HG03354 (cell line): Measurements from ENCODE around the gene TIPIN.
"Not testable (repeated sequence)": the region's sequence is repeated elsewhere in the genome, so short reads cannot be mapped to it uniquely, and the experiment has no call there.

Experiments
- ATAC-seq: cut with Tn5 transposase; IDR thresholded peaks from one replicate; pipeline ENCODE4 v1.9.1; 2021; ENCODE audit warnings: mild to moderate bottlenecking; ENCODE audit not compliant: unreplicated experiment, poor library complexity, severe bottlenecking

Gene TIPIN

DNA sequence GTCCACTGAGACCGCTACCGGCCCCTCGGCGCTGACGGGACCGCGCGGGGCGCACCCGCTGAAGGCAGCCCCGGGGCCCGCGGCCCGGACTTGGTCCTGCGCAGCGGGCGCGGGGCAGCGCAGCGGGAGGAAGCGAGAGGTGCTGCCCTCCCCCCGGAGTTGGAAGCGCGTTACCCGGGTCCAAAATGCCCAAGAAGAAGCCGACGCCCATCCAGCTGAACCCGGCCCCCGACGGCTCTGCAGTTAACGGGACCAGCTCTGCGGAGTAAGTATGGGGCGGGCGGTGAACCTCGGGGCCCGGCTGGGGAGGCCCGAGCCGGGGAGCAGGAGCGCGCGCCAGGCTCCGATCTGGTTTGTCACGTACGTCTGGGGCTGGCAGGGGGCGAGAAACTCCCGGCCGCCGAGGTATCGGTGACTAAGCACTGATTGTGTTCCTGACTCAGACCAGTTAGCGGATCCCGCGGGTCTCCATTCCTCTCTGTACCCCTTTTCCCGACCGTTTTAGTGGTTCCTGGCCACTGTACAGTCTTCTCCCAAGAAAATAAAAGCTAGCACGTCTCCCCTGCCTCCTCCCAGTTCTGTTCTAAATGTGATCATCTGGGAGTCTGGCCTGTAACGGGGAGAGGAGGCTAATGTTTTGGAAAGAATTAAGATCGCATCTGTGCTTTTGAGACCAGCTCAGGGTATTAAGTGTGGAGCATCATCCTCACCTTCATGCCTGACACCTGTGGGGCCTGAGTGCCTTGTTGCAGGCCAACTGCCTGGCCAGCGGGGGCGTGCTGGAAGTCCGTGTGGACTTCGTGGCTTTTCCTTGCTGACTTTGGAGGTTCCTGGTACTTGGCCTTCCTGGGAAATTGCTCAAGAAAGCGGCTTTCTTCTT lies 30.9 kb upstream of the TIPIN start:
- peak; percentile 22 for ATAC-seq

DNA sequence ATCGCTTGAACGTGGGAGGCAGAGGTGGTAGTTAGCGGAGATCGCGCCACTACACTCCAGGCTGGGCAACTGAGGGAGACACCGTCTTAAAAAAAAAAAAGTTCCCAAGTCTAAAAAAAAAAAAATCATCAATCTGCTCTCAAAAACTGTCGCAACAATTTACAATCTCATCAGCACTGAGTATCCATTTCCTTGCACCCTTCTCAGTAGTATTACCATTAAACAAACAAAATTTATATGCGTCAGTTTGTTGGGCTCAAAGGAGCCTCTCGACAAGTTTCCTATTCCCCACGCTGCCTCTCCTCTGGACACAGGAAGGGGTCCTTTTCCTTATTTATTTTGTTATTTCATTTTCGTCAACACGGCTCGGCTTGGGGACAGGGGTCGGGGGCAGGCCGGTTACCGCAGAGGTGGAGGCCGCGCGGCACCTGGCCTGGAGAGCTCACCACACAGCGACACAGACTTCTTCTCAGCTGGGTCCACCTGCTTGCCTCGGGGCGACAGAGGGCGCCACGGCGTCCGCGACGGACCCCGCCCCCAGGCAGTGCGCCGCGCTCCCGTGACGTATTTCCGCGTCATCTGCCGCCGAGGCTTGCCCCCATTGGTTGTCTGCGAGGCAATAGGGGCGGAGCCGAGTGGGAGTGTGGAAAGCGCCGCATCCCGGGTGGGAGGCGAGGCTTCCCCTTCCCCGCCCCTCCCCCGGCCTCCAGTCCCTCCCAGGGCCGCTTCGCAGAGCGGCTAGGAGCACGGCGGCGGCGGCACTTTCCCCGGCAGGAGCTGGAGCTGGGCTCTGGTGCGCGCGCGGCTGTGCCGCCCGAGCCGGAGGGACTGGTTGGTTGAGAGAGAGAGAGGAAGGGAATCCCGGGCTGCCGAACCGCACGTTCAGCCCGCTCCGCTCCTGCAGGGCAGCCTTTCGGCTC lies 30.0 kb upstream of the TIPIN start, which contains the start of gene MAP2K1:
MAP2K1 (plus strand) TSS at position 709 of the 920 bp plus-strand sequence. CDS start 436 bp downstream, outside the sequence.
- ATAC-seq, result peak; percentile 78

DNA sequence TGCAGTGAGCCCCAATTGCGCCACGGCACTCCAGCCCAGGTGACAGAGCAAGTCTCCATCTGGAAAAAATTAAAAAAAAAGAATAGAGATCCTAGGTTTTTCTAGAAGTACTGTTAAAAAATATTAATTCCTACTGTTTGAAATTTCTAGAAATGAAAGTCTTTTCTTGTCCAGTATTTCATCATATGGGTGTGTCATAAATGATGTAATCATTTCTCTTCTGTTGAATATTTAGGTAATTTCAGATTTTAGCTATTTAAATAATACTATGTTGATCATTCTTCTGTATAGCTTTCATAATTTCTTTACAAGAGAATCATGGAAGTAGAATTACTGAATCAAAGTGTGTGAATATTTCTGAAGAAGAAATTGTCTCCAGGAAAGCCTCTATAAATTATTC lies 24.9 kb upstream of the TIPIN start:
- ATAC-seq, result not testable (repeated sequence)

- ATAC-seq, result no peak
These were observed 22.4 kb upstream of the TIPIN start for GRCh38 chr15:66378814-66379430.

DNA sequence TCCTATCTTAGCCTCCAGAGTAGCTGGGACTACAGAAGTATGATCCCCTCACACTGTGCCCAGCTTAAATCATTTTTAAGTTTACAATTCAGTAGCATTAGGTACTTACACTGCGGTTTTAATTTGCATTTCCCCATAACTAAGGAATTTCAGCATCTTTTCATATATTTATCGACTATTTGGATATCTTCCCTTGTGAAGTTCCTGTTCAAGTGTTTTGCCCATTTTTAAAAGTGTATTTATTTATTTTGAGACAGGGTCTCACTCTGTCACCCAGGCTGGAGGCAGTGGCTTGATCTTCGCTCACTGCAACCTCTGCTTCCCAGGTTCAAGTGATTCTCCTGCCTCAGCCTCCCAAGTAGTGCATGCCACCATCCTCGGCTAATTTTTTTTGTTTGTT lies 17.7 kb upstream of the TIPIN start:
- ATAC-seq, result no peak

GRCh38 chr15:66369773-66370651 lies 13.5 kb upstream of the TIPIN start:
- ATAC-seq, result no peak

GRCh38 chr15:66364944-66365528 lies 8.6 kb upstream of the TIPIN start:
- ATAC-seq, result no peak

- ATAC-seq, result no peak
These were observed 6.3 kb upstream of the TIPIN start for GRCh38 chr15:66362776-66363175.

DNA sequence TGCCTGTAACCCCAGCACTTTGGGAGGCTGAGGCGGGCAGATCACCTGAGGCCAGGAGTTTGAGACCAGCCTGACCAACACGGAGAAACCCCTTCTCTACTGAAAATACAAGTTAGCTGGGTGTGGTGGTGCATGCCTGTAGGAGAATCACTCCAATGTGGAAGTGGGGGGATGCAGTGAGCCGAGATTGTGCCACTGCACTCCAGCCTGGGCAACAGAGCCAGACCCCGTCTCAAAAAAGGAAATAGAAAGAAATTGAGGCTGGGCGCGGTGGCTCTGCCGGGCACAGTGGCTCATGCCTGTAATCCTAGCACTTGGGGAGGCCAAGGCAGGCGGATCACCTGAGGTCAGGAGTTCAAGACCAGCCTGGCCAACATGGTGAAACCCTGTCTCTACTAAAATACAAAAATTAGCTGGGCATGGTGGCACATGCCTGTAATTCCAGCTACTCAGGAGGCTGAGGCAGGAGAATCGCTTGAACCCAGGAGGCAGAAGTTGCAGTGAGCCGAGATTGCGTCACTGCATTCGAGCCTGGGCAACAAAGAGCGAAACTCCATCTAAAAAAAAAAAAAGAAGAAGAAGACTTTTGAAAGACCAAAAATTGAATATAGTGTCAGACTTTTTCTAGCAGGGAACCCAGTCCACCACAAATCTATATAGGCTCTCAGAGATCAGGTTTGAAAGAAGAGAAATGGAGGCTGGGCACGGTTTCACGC lies 5.4 kb upstream of the TIPIN start:
- ATAC-seq, result not testable (repeated sequence)

DNA sequence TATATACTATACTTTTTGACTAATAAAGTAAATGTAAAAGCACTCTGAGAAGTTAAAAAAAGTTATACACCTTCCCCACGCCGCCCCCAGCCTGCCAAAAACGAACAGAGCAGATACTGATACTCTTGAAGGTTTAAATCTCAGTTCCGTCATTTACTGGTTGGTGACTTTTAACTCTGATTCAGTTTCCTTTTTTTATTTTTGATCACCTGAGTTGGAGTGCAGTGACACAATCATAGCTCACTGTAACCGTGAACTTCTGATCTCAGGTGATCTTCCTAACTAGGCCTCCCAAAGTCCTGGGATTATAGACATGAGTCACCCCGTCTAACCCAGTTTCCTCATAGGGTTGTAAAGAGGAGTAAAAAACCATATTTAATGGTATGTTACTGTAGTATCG lies 3.3 kb upstream of the TIPIN start:
- no peak for ATAC-seq

DNA sequence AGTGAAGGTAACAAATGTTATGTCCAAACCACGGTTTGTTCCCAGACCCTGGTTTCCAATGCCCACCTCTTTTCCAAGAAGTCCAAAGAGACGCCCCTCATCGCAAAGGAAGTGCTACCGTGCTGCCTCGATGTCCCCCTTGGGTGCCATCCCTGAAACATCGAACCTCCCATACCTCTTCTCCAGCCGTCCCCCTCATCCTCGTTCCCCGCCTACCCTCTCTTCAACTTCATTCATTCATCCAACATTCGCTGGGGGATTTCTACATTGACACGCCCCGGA lies 467 bp downstream of the TIPIN start:
- no peak for ATAC-seq

GRCh38 chr15:66348530-66348929 lies 8.0 kb downstream of the TIPIN start:
- not testable (repeated sequence) for ATAC-seq

GRCh38 chr15:66328771-66329170 lies 27.7 kb downstream of the TIPIN start:
- ATAC-seq, result no peak

GRCh38 chr15:66327736-66328135 lies 28.7 kb downstream of the TIPIN start:
- no peak for ATAC-seq

GRCh38 chr15:66326051-66326450 lies 30.4 kb downstream of the TIPIN start:
- no peak for ATAC-seq

GRCh38 chr15:66323312-66323928 lies 33.1 kb downstream of the TIPIN start:
- ATAC-seq, result no peak

DNA sequence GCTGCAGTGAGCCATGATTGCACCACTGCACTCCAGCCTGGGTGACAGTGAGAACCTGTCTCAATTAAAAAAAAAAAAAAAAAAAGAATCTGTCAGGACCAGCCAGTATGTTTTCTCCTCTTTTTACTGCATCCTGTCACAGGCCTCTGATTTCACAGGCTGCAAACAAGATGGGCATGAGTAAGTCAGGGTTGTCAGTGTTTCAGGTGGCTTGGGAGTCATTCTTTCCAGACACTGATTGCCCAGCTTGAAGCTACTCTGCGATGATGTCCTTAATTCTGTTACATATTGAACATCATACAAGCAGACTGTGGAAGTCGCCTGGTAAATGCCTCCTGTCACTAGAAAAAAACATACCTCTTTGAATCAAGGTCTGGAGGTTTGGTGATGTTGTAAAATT lies 44.3 kb downstream of the TIPIN start:
- no peak for ATAC-seq

- ATAC-seq, result no peak
These were observed 45.7 kb downstream of the TIPIN start for GRCh38 chr15:66310786-66311185.
